GM12878 (cell line): ENCODE measurements around the gene DRAXIN. TPM values are rescaled to one million over a fixed set of nuclear protein-coding genes. Genes with fewer than 3 reads are reported as not detected.

Experiments
- ATAC-seq: fragments of 200-7000 bp; cut with Tn5 transposase; 3 replicates; pipeline ENCODE4 v1.9.1; 2020; ENCODE audit warnings: mild to moderate bottlenecking, moderate library complexity
- BruUV-seq: library from RNA; stranded (reverse); fragments of 400-500 nt; replicated peaks from 2 replicates; lab custom pipeline; 2021; lab: Mats Ljungman, UMichigan
- CTCF ChIA-PET: fragments of 300-600 bp; sonication (Branson Sonifier 250); formaldehyde crosslinking; extraction: SDS; loops from one replicate; lab custom pipeline; 2021; ENCODE audit warnings: inconsistent platforms; lab: Yijun Ruan, JAX
- POLR2A ChIA-PET: fragments of 350-600 bp; formaldehyde crosslinking; extraction: SDS; loops from one replicate; lab custom pipeline; 2021; ENCODE audit warnings: inconsistent platforms; lab: Charles Lee
- RAD21 ChIA-PET: fragments of 300-600 bp; sonication (Branson Sonifier 250); formaldehyde crosslinking; loops from one replicate; lab custom pipeline; 2023; ENCODE audit warnings: antibody characterized with exemption; ENCODE audit not compliant: unreplicated experiment; lab: Charles Lee
- SMC1A ChIA-PET: fragments of 300-600 bp; sonication (Branson Sonifier 250); formaldehyde crosslinking; loops from one replicate; lab custom pipeline; 2023; ENCODE audit not compliant: unreplicated experiment, uncharacterized antibody; lab: Charles Lee
- DNase-seq: peaks from one replicate; pipeline ENCODE4 v3.0.0-alpha.2; 2011; ENCODE audit warnings: low read depth, low spot score
- FAIRE-seq: peaks from 3 replicates; lab custom pipeline; 2011; peaks lifted over from hg19 to GRCh38; lab: Jason Lieb, UNC
- H2AFZ ChIP-seq: 2 replicates; pipeline ENCODE4 v1.6.0; 2011; ENCODE audit warnings: low read depth, low read length, control low read depth; ENCODE audit not compliant: control insufficient read depth
- H3K27ac ChIP-seq: 2 replicates; pipeline ENCODE4 v1.5.1; 2011; ENCODE audit warnings: control low read depth; ENCODE audit not compliant: control insufficient read depth, insufficient read depth
- H3K27me3 ChIP-seq, 2 experiments: replicated peaks in 1 of 2; 2 replicates each; pipeline versions ENCODE4 v1.6.0 to v1.6.1; 2011; ENCODE audit warnings: low read length in 1 of 2; ENCODE audit not compliant: control insufficient read depth in 2 of 2, insufficient read depth in 2 of 2
- H3K36me3 ChIP-seq, 2 experiments: 2 replicates each; pipeline ENCODE4 v1.5.1; 2011; ENCODE audit warnings: low read length in 1 of 2; ENCODE audit not compliant: control insufficient read depth in 2 of 2, insufficient read depth in 2 of 2
- H3K4me1 ChIP-seq: 2 replicates; pipeline ENCODE4 v1.6.1; 2011; ENCODE audit warnings: mild to moderate bottlenecking, low read length, moderate library complexity, mixed read lengths; ENCODE audit not compliant: control insufficient read depth, insufficient read depth
- H3K4me2 ChIP-seq: 2 replicates; pipeline ENCODE4 v1.6.0; 2011; ENCODE audit warnings: control low read depth; ENCODE audit not compliant: control insufficient read depth, insufficient read depth
- H3K4me3 ChIP-seq: fragments of 200-600 bp; sonication (generic); 2 replicates; pipeline ENCODE4 v1.5.1; 2016
- H3K79me2 ChIP-seq: 2 replicates; pipeline ENCODE4 v1.6.0; 2011; ENCODE audit warnings: low read length; ENCODE audit not compliant: control insufficient read depth, insufficient read depth
- H3K9ac ChIP-seq: 2 replicates; pipeline ENCODE4 v1.8.0; 2011; ENCODE audit warnings: low read length, control low read depth, mixed read lengths; ENCODE audit not compliant: control insufficient read depth, insufficient read depth
- H3K9me3 ChIP-seq: replicated peaks from 3 replicates; pipeline ENCODE4 v1.5.1; 2011; ENCODE audit warnings: mild to moderate bottlenecking, low read length; ENCODE audit not compliant: control insufficient read depth, insufficient read depth
- H4K20me1 ChIP-seq: 2 replicates; pipeline ENCODE4 v1.6.0; 2011; ENCODE audit not compliant: control insufficient read depth, insufficient read depth
- ATF7 ChIP-seq: fragments of 450-650 bp; IDR thresholded peaks from 2 replicates; pipeline ENCODE4 v1.6.1; 2016; ENCODE audit warnings: low read depth, mild to moderate bottlenecking
- BCL11A ChIP-seq: IDR thresholded peaks from 2 replicates; pipeline ENCODE4 v1.6.1; 2011; ENCODE audit warnings: low read depth, low read length
- MEF2A ChIP-seq: IDR thresholded peaks from 2 replicates; pipeline ENCODE4 v1.6.1; 2011; ENCODE audit warnings: low read depth, mild to moderate bottlenecking, low read length, moderate library complexity; ENCODE audit not compliant: insufficient read depth
- MYC ChIP-seq: IDR thresholded peaks from 2 replicates; pipeline ENCODE4 v1.6.1; 2011; ENCODE audit warnings: mild to moderate bottlenecking, low read length, moderate library complexity, inconsistent platforms; ENCODE audit not compliant: insufficient read depth, insufficient replicate concordance, insufficient read length, severe bottlenecking
- NKRF ChIP-seq: fragments of 450-650 bp; conservative IDR thresholded peaks from 2 replicates; pipeline ENCODE4 v1.6.1; 2017; ENCODE audit warnings: mild to moderate bottlenecking, moderate library complexity
- PAX8 ChIP-seq: fragments of 450-650 bp; IDR thresholded peaks from 2 replicates; pipeline ENCODE4 v1.6.1; 2017; ENCODE audit warnings: mild to moderate bottlenecking, moderate library complexity
- POLR2AphosphoS5 ChIP-seq: IDR thresholded peaks from 2 replicates; pipeline ENCODE4 v1.6.1; 2011; ENCODE audit warnings: mild to moderate bottlenecking, low read length, inconsistent platforms
- RAD51 ChIP-seq: fragments of 450-650 bp; IDR thresholded peaks from 2 replicates; pipeline ENCODE4 v1.6.1; 2016; ENCODE audit warnings: moderate library complexity, mild to moderate bottlenecking, inconsistent platforms
- SMAD5 ChIP-seq: IDR thresholded peaks from 2 replicates; pipeline ENCODE4 v1.6.1; 2016; ENCODE audit warnings: antibody characterized with exemption, low read depth
- SUZ12 ChIP-seq: fragments of 200-600 bp; sonication (generic); IDR thresholded peaks from one replicate; pipeline ENCODE4 v1.6.1; 2018; ENCODE audit warnings: antibody characterized with exemption, mild to moderate bottlenecking; ENCODE audit not compliant: unreplicated experiment
- TAF1 ChIP-seq: IDR thresholded peaks from 2 replicates; pipeline ENCODE4 v1.6.1; 2011; ENCODE audit warnings: mild to moderate bottlenecking, low read depth, low read length, borderline replicate concordance
- WRNIP1 ChIP-seq: IDR thresholded peaks from 2 replicates; pipeline ENCODE4 v1.6.1; 2011; ENCODE audit warnings: low read depth, low read length, improper control_type of control experiment, borderline replicate concordance
- ZNF622 ChIP-seq: fragments of 450-650 bp; IDR thresholded peaks from 2 replicates; pipeline ENCODE4 v1.6.1; 2017; ENCODE audit warnings: mild to moderate bottlenecking, inconsistent platforms
- WGBS: methylation state at CpG from one replicate; pipeline ENCODE4 v1.1.6; 2016; ENCODE audit warnings: low lambda C conversion rate; ENCODE audit not compliant: insufficient replicate concordance, insufficient coverage; ENCODE audit errors: missing lambda C conversion rate; 5-methylcytosine and 5-hydroxymethylcytosine counted together
- in situ Hi-C: fragments of 300-500 bp; cut with MboI; formaldehyde crosslinking; loops from 9 replicates; pipeline ENCODE4 v1.14.3; 2018; ENCODE audit warnings: mixed read lengths
- intact Hi-C: fragments of 100-400 bp; cut with micrococcal nuclease; formaldehyde crosslinking; loops from one replicate; pipeline ENCODE4 v1.14.2; 2022; ENCODE audit not compliant: unreplicated experiment
- polyA plus RNA-seq, 11 experiments: library from polyadenylated mRNA; depleted of rRNA in 4 of 11; unstranded in 6 of 11; stranded (reverse) in 5 of 11; fragments of >200 nt; fragmentation: Nextera tagmentation in 4 of 11; fragmentation: Illumina TruSeq in 1 of 11; extraction: Ambion mirVana in 4 of 11; extraction: Trizol in 1 of 11; gene quantifications; 1 replicate in 1 of 11; 2 replicates in 10 of 11; pipeline versions ENCODE4 v1.2.1 to v1.2.3, GENCODE V29; 2011 to 2016; ENCODE audit warnings: inconsistent platforms in 2 of 11, missing spikeins in 2 of 11, low read depth in 1 of 11
- total RNA-seq, 4 experiments: library from RNA; depleted of rRNA in 3 of 4; stranded (reverse); fragments of >200 nt in 3 of 4; fragmentation: Illumina TruSeq in 1 of 4; extraction: Trizol in 1 of 4; gene quantifications; 2 replicates each; pipeline versions ENCODE4 v1.2.1 to v1.2.3, GENCODE V29; 2013 to 2021
- TF ChIP-seq, protein P1 (sequence below): IDR thresholded peaks from 2 replicates; pipeline ENCODE4 v1.6.1; 2012; ENCODE audit warnings: low read depth, low read length, improper control_type of control experiment

Gene DRAXIN
- total and polyA plus RNA-seq, 10 of the 15 experiments (the other 5 are each of a cell fraction or from before 2014, with no cell fraction given) = 0.01 to 0.05 (median 0.03) TPM; not detected in 3

DNA sequence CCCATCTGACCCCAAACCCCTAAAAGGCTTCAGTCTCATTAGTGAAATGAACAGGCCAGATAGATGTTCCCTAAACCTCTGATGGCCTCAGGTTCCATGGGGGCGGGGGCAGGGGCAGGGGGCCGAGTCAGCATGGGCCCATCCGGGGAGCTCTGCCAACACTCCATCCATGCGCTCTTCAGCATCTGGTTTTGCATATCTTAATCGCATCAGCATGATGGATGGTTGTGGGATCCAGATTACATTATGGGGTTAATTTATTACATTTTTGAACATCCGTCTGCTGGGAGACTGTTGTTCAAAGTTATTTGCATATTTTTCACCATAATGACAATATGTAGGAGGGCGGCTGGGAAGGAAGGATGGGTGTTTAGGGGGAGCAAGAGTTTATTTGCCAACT lies 7.4 kb upstream of the DRAXIN start:
- ChIA-PET POLR2A (no interaction called here), RAD21 (no interaction called here), CTCF (no interaction called here), SMC1A (interaction anchor here (1.1 kb wide), 1 partner anchor 24 kb away, joined by 4 read pairs; no protein-coding TSS in a partner anchor)
- Histone ChIP-seq H3K27me3 (peaks cover 0 to 2% of the 10 kb centered on the region in 2 experiments; a peak in 1 of 4 replicates), H3K4me1 (no peaks in the 10 kb centered on the region), H3K4me3 (no peak overlapping the region), H3K4me2 (no peak overlapping the region), H3K9me3 (no peaks in the 10 kb centered on the region), H3K79me2 (peaks cover 2% of the 10 kb centered on the region), H3K9ac (no peak overlapping the region), H2AFZ (no peak overlapping the region), H3K36me3 (no peaks in the 10 kb centered on the region), H4K20me1 (no peaks in the 10 kb centered on the region; the same call in 1 of the 2 replicates), H3K27ac (no peak overlapping the region)
- BruUV-seq = no TSS peak
- in situ Hi-C loops = no loop called here
- FAIRE-seq = no peak
- intact Hi-C loops = no loop called here
- no peak for ATAC-seq
- TF ChIP-seq MEF2A = no peak
- TF ChIP-seq TAF1 = no peak
- no peak for TF ChIP-seq POLR2AphosphoS5
- no peak for TF ChIP-seq WRNIP1
- 39% methylated on average over 7 of the region's 7 CpGs for WGBS
- no peak for DNase-seq

DNA sequence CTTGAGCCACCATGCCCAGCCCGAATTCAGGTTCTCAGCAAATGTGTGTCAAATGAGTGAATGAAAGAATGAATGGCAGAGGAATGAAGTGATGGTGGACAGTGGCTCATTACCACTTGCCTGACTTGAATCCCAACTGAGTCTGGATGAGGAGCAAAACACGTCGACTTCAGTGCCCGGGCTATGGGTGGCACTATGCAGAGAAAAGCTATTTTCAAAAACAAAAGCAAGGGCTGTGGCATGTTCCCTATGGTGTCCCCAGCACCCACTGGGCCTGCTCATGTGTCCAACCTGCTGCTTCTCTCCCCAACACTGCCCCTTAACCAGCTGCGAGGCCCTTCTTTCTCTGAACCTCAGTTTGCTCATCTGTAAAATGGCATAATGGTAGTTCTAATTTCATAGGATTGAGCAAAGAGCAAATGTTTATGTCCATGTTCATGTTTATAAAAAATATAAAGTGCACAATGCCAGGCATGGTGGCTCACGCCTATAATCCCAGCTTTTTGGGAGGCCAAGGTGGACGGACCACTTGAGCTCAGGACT lies 6.2 kb upstream of the DRAXIN start:
- Histone ChIP-seq H3K79me2 (peaks cover 2% of the 10 kb centered on the region), H3K27ac (no peak overlapping the region), H2AFZ (no peak overlapping the region), H3K4me1 (no peaks in the 10 kb centered on the region), H3K9ac (no peak overlapping the region), H3K4me3 (no peak overlapping the region), H3K4me2 (no peak overlapping the region), H3K27me3 (peaks cover under 1 to 5% of the 10 kb centered on the region in 2 experiments; a peak in 1 of 4 replicates), H3K36me3 (no peaks in the 10 kb centered on the region), H4K20me1 (no peaks in the 10 kb centered on the region; the same call in 1 of the 2 replicates), H3K9me3 (no peaks in the 10 kb centered on the region)
- no TSS peak for BruUV-seq
- DNase-seq (no peak), FAIRE-seq (no peak), ATAC-seq (no peak)
- ChIA-PET SMC1A (interaction anchor here (1.1 kb wide), 1 partner anchor 23 kb away, joined by 4 read pairs; no protein-coding TSS in a partner anchor), RAD21 (no interaction called here), POLR2A (no interaction called here), CTCF (interaction anchor here (1.0 to 1.6 kb wide), 3 partner anchors 21 to 40 kb away, joined by 3 to 11 read pairs (median 4); partner anchors contain the start of gene FBXO6)
- WGBS = 54% methylated on average over 7 of the region's 7 CpGs
- intact Hi-C loops (no loop called here), in situ Hi-C loops (no loop called here)
- TF ChIP-seq NKRF = no peak
- no peak for TF ChIP-seq ATF7
- no peak for TF ChIP-seq MYC
- TF ChIP-seq BCL11A = no peak
- TF ChIP-seq SUZ12 = no peak
- no peak for TF ChIP-seq ZNF622
- no peak for TF ChIP-seq PAX8
- TF ChIP-seq, protein P1, sequence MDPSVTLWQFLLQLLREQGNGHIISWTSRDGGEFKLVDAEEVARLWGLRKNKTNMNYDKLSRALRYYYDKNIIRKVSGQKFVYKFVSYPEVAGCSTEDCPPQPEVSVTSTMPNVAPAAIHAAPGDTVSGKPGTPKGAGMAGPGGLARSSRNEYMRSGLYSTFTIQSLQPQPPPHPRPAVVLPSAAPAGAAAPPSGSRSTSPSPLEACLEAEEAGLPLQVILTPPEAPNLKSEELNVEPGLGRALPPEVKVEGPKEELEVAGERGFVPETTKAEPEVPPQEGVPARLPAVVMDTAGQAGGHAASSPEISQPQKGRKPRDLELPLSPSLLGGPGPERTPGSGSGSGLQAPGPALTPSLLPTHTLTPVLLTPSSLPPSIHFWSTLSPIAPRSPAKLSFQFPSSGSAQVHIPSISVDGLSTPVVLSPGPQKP = no peak
- no peak for TF ChIP-seq RAD51
- TF ChIP-seq SMAD5 = no peak
